Bronchial epithelial cell (primary cell): ENCODE measurements around the gene SH3BP4. TPM values are rescaled to one million over a fixed set of nuclear protein-coding genes. Genes with fewer than 3 reads are reported as not detected.

Experiments used
- DNase-seq: peaks from one replicate; pipeline ENCODE4 v3.0.0-alpha.2; 2010; ENCODE audit warnings: low read depth
- FAIRE-seq: peaks from 2 replicates; lab custom pipeline; 2011; peaks lifted over from hg19 to GRCh38; lab: Jason Lieb, UNC
- H3K27me3 ChIP-seq: 2 replicates; pipeline ENCODE4 v1.5.1; 2011; ENCODE audit warnings: low read length; ENCODE audit not compliant: control insufficient read depth, insufficient read depth
- H3K36me3 ChIP-seq: 2 replicates; pipeline ENCODE4 v1.5.1; 2011; ENCODE audit warnings: low read length; ENCODE audit not compliant: control insufficient read depth, insufficient read depth
- H3K4me3 ChIP-seq: 2 replicates; pipeline ENCODE4 v1.5.1; 2011; ENCODE audit warnings: mild to moderate bottlenecking, low read depth, low read length, control low read depth
- total RNA-seq: library from RNA; depleted of rRNA; stranded (reverse); fragments of >200 nt; gene quantifications from 2 replicates; pipeline ENCODE4 v1.2.1, GENCODE V29; 2014
- TF ChIP-seq, protein P1 (sequence below): IDR thresholded peaks from 2 replicates; pipeline ENCODE4 v1.5.1; 2011; ENCODE audit warnings: mild to moderate bottlenecking, moderate library complexity, low read length, control low read depth, inconsistent platforms; ENCODE audit not compliant: insufficient read depth, severe bottlenecking

SH3BP4 gene
- total RNA-seq, 1 donor from 2014 or later = 22.1 TPM

- Histone ChIP-seq H3K27me3 (no peaks in the 10 kb centered on the region), H3K4me3 (no peak overlapping the region), H3K36me3 (no peaks in the 10 kb centered on the region)
- TF ChIP-seq, protein P1, sequence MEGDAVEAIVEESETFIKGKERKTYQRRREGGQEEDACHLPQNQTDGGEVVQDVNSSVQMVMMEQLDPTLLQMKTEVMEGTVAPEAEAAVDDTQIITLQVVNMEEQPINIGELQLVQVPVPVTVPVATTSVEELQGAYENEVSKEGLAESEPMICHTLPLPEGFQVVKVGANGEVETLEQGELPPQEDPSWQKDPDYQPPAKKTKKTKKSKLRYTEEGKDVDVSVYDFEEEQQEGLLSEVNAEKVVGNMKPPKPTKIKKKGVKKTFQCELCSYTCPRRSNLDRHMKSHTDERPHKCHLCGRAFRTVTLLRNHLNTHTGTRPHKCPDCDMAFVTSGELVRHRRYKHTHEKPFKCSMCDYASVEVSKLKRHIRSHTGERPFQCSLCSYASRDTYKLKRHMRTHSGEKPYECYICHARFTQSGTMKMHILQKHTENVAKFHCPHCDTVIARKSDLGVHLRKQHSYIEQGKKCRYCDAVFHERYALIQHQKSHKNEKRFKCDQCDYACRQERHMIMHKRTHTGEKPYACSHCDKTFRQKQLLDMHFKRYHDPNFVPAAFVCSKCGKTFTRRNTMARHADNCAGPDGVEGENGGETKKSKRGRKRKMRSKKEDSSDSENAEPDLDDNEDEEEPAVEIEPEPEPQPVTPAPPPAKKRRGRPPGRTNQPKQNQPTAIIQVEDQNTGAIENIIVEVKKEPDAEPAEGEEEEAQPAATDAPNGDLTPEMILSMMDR = peak; percentile 4
- FAIRE-seq = no peak
- DNase-seq = no peak
Observed at GRCh38 chr2:235005603-235006259, 53.9 kb downstream of the SH3BP4 start.

DNA sequence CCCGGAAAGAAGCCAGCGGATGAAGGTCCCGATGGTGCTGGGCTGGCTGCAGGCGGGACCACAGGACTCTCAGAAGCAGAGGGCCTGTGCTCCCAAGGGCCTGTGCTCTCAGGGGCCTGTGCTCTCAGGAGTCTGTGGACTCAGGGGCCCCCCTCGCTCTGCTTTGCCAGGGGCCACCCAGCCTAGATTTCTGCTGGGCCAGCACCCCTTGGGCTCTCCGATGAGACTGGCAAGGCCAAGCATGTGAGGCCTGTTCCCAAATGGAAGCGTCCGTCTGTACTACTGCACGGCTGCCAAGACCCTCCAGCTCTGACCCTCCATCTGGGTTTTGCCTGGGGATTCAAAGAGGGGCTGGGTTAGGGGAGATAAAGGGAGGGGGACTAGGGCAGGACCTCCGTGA lies 54.6 kb downstream of the SH3BP4 start:
- TF ChIP-seq, protein P1 = no peak
- DNase-seq (no peak), FAIRE-seq (no peak)

GRCh38 chr2:235006986-235007385 lies 55.2 kb downstream of the SH3BP4 start:
- DNase-seq (no peak), FAIRE-seq (no peak)
- Histone ChIP-seq H3K4me3 (no peak overlapping the region), H3K36me3 (peaks cover under 1% of the 10 kb centered on the region), H3K27me3 (no peaks in the 10 kb centered on the region)
- TF ChIP-seq, protein P1 = no peak

More for the DNA sequence above, 54.6 kb downstream of the SH3BP4 start:
- no peaks in the 10 kb centered on the region for H3K36me3 ChIP-seq
- H3K4me3 ChIP-seq = no peak overlapping the region
- no peaks in the 10 kb centered on the region for H3K27me3 ChIP-seq

- TF ChIP-seq, protein P1 = no peak
- Histone ChIP-seq H3K36me3 (peaks cover 3% of the 10 kb centered on the region), H3K4me3 (no peak overlapping the region), H3K27me3 (no peaks in the 10 kb centered on the region)
- DNase-seq (no peak), FAIRE-seq (no peak)
Observed at GRCh38 chr2:235007664-235008457, 56.0 kb downstream of the SH3BP4 start.

DNA sequence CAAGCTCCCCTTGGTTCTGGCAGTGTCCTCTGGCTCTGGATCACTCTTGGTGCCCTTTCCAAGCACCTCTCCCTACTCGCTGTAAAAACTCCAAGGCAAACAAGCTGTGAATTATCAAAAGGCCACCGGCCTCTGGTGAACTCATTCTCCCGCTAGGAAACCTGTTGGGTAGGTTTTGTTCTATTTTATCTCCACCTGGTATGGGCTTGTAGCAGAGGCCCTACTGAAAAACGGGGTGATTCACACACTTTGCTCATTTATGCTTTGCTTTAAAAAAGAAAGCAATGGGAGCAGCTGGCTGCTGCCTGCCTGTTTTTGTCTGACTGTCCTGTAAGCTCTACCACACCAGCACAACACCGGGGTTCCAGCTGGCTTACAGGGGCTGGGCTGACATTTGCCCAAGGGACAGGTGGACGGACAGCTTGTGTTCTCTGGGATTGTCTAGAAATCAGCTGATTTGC lies 56.8 kb downstream of the SH3BP4 start:
- Histone ChIP-seq H3K4me3 (no peak overlapping the region), H3K27me3 (no peaks in the 10 kb centered on the region), H3K36me3 (peaks cover 3% of the 10 kb centered on the region)
- DNase-seq (peak; percentile 93), FAIRE-seq (peak; percentile 93)
- TF ChIP-seq, protein P1 = no peak
